HL-60 (cell line): ENCODE measurements around the gene SEPTIN1.

Experiments used
- DNase-seq, 2 experiments: peaks; one replicate each; pipeline ENCODE4 v3.0.0-alpha.2; 2010 to 2020; ENCODE audit warnings: low read depth in 1 of 2, low spot score in 1 of 2
- H3K27ac ChIP-seq: fragments of 250-450 bp; sonication (Bioruptor Pico); replicated peaks from 2 replicates; pipeline ENCODE4 v1.5.1; 2020; ENCODE audit warnings: mild to moderate bottlenecking, moderate library complexity
- H3K27me3 ChIP-seq: fragments of 250-450 bp; sonication (Bioruptor Pico); 2 replicates; pipeline ENCODE4 v1.5.1; 2021; ENCODE audit warnings: mild to moderate bottlenecking, moderate library complexity; ENCODE audit not compliant: insufficient read depth, poor library complexity, severe bottlenecking
- H3K4me3 ChIP-seq: replicated peaks from 2 replicates; pipeline ENCODE4 v1.5.1; 2011; ENCODE audit warnings: mild to moderate bottlenecking, control low read depth, low read length; ENCODE audit not compliant: insufficient read depth
- GABPA ChIP-seq: IDR thresholded peaks from 2 replicates; pipeline ENCODE4 v1.6.1; 2012; ENCODE audit warnings: low read depth
- POLR2AphosphoS5 ChIP-seq: IDR thresholded peaks from 2 replicates; pipeline ENCODE4 v1.6.1; 2012; ENCODE audit warnings: low read depth
- SPI1 ChIP-seq: IDR thresholded peaks from 2 replicates; pipeline ENCODE4 v1.6.1; 2012; ENCODE audit warnings: low read depth, mild to moderate bottlenecking, borderline replicate concordance
- TF ChIP-seq, protein P1 (sequence below): IDR thresholded peaks from 2 replicates; pipeline ENCODE4 v1.6.1; 2012; ENCODE audit warnings: low read depth; ENCODE audit not compliant: insufficient replicate concordance
- TF ChIP-seq, protein P2 (sequence below): IDR thresholded peaks from one replicate; pipeline ENCODE4 v1.5.1; 2011; ENCODE audit warnings: low read length, control low read depth, inconsistent platforms; ENCODE audit not compliant: insufficient read depth

SEPTIN1 gene

DNA sequence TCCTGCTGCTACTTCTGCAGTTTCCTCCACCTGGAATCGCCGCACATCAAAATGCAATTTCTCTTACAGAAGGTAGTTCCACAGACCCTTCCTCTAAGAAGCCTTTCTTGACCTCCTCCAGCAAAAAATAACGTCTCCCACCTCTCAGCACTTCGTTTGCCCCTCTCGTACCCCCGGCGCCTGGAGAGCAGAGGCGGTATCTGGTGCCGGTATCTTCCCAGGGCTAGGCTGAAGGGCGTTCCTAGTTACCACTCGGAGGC lies 47.0 kb upstream of the SEPTIN1 start:
- Histone ChIP-seq H3K27ac (peak overlapping the region; percentile 78), H3K27me3 (no peaks in the 10 kb centered on the region), H3K4me3 (peak overlapping the region; percentile 100)
- no peak for DNase-seq
- TF ChIP-seq, protein P1, sequence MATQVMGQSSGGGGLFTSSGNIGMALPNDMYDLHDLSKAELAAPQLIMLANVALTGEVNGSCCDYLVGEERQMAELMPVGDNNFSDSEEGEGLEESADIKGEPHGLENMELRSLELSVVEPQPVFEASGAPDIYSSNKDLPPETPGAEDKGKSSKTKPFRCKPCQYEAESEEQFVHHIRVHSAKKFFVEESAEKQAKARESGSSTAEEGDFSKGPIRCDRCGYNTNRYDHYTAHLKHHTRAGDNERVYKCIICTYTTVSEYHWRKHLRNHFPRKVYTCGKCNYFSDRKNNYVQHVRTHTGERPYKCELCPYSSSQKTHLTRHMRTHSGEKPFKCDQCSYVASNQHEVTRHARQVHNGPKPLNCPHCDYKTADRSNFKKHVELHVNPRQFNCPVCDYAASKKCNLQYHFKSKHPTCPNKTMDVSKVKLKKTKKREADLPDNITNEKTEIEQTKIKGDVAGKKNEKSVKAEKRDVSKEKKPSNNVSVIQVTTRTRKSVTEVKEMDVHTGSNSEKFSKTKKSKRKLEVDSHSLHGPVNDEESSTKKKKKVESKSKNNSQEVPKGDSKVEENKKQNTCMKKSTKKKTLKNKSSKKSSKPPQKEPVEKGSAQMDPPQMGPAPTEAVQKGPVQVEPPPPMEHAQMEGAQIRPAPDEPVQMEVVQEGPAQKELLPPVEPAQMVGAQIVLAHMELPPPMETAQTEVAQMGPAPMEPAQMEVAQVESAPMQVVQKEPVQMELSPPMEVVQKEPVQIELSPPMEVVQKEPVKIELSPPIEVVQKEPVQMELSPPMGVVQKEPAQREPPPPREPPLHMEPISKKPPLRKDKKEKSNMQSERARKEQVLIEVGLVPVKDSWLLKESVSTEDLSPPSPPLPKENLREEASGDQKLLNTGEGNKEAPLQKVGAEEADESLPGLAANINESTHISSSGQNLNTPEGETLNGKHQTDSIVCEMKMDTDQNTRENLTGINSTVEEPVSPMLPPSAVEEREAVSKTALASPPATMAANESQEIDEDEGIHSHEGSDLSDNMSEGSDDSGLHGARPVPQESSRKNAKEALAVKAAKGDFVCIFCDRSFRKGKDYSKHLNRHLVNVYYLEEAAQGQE, result no peak
- TF ChIP-seq GABPA (no peak), POLR2AphosphoS5 (no peak), SPI1 (no peak)
- TF ChIP-seq, protein P2, sequence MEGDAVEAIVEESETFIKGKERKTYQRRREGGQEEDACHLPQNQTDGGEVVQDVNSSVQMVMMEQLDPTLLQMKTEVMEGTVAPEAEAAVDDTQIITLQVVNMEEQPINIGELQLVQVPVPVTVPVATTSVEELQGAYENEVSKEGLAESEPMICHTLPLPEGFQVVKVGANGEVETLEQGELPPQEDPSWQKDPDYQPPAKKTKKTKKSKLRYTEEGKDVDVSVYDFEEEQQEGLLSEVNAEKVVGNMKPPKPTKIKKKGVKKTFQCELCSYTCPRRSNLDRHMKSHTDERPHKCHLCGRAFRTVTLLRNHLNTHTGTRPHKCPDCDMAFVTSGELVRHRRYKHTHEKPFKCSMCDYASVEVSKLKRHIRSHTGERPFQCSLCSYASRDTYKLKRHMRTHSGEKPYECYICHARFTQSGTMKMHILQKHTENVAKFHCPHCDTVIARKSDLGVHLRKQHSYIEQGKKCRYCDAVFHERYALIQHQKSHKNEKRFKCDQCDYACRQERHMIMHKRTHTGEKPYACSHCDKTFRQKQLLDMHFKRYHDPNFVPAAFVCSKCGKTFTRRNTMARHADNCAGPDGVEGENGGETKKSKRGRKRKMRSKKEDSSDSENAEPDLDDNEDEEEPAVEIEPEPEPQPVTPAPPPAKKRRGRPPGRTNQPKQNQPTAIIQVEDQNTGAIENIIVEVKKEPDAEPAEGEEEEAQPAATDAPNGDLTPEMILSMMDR, result no peak

DNA sequence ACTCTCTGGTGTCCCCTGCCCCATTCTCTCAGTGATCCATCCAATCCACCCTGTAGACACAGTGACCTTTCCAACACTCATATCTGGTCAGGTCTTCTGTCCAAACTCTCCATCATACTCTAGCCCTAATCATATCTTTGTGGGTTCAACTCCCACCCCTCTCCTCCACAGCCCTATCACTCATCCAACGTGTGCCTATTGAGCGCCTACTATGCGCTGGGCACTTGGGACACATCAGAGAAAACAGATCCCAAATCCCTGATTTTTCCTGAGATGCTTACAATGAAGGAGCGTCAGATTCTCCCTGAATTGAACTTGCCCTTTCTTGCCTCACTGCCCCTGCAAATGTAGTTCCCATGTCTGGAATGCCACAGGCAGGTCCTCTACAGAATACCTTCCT lies 45.7 kb upstream of the SEPTIN1 start:
- no peak overlapping the region for H3K27ac ChIP-seq
- no peaks in the 10 kb centered on the region for H3K27me3 ChIP-seq
- DNase-seq, result no peak
- TF ChIP-seq GABPA, result no peak
- TF ChIP-seq, protein P1, result no peak
- TF ChIP-seq, protein P2, result no peak
- TF ChIP-seq SPI1, result no peak
- TF ChIP-seq POLR2AphosphoS5, result no peak
- H3K4me3 ChIP-seq, result no peak overlapping the region

DNA sequence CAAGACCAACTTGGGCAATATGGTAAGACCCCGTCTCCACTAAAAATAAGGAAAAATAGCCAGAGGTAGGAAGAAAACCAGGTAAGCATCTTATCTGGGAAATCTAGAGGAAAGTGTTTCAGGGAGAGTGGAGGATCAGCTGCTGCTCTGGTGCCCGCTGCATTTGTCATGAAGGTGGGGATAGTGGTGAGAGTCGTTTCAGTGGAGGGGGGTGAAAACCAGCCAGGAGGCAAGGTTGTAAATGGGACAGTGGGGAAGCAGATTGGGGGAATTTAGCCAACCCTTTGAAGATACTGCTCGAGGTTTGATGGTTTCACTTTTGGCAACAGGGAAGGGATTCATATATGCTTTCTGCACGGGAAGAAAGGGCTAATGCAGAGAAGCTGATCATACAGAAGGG lies 38.6 kb upstream of the SEPTIN1 start:
- no peaks in the 10 kb centered on the region for H3K27me3 ChIP-seq
- no peak overlapping the region for H3K4me3 ChIP-seq
- no peak for DNase-seq
- H3K27ac ChIP-seq, result no peak overlapping the region
- TF ChIP-seq, protein P1, result no peak
- TF ChIP-seq SPI1, result no peak
- TF ChIP-seq POLR2AphosphoS5, result no peak
- TF ChIP-seq, protein P2, result no peak
- TF ChIP-seq GABPA, result no peak
